Naive thymus-derived CD4-positive, alpha-beta T cell (primary cell): ENCODE measurements around the gene DIS3L2. TPM values are rescaled to one million over a fixed set of nuclear protein-coding genes. Genes with fewer than 3 reads are reported as not detected.
A peak's percentile ranks its signal among the peaks of the same experiment; 100 is the strongest.

Source experiments
- ATAC-seq: fragments of 150-1000 bp; cut with Tn5 transposase; 2 replicates; pipeline ENCODE4 v1.10.0; 2021; ENCODE audit warnings: mild to moderate bottlenecking, moderate library complexity
- CTCF ChIA-PET: fragments of 350-600 bp; sonication (Branson Sonifier 250); formaldehyde crosslinking; loops from one replicate; lab custom pipeline; 2021; ENCODE audit warnings: antibody characterized with exemption; lab: Charles Lee
- POLR2A ChIA-PET: fragments of 350-600 bp; sonication (Branson Sonifier 250); formaldehyde crosslinking; loops from one replicate; lab custom pipeline; 2021; ENCODE audit warnings: antibody characterized with exemption, inconsistent platforms; lab: Charles Lee
- DNase-seq, 9 donors: peaks; one replicate each; pipeline versions ENCODE4 v3.0.0 to v3.0.0-alpha.2; 2020 to 2022; ENCODE audit warnings: mixed read lengths in 1 of 9
- H3K27ac ChIP-seq: one replicate; pipeline ENCODE4 v1.7.0; 2013; ENCODE audit warnings: mild to moderate bottlenecking, low read depth, low read length, moderate library complexity
- H3K27me3 ChIP-seq, 2 donors: one replicate each; pipeline ENCODE4 v1.7.0; 2013; ENCODE audit warnings: low read length in 2 of 2, mild to moderate bottlenecking in 2 of 2, moderate library complexity in 2 of 2; ENCODE audit not compliant: control insufficient read depth in 2 of 2, insufficient read depth in 2 of 2
- H3K36me3 ChIP-seq, 3 experiments: 1 replicate in 2 of 3; 2 replicates in 1 of 3; pipeline ENCODE4 v1.7.0; 2013; ENCODE audit warnings: low read length in 3 of 3, mild to moderate bottlenecking in 3 of 3, moderate library complexity in 1 of 3; ENCODE audit not compliant: insufficient read depth in 3 of 3, control insufficient read depth in 2 of 3
- H3K4me1 ChIP-seq, 2 donors: one replicate each; pipeline ENCODE4 v1.7.0; 2013; ENCODE audit warnings: low read length in 2 of 2, mild to moderate bottlenecking in 2 of 2, moderate library complexity in 1 of 2; ENCODE audit not compliant: control insufficient read depth in 2 of 2, insufficient read depth in 2 of 2
- H3K4me3 ChIP-seq: 2 replicates; pipeline ENCODE4 v1.7.0; 2013; ENCODE audit warnings: mild to moderate bottlenecking, low read length
- H3K9me3 ChIP-seq, 3 experiments: 1 replicate in 2 of 3; 2 replicates in 1 of 3; pipeline ENCODE4 v1.7.0; 2013; ENCODE audit warnings: low read length in 3 of 3; ENCODE audit not compliant: control insufficient read depth in 2 of 3
- H3K27ac Mint-ChIP-seq, 9 donors: one replicate each; pipeline ENCODE4 v1.8.0; 2020 to 2022; ENCODE audit warnings: mixed read lengths in 9 of 9, mild to moderate bottlenecking in 8 of 9, moderate library complexity in 5 of 9, inconsistent platforms in 2 of 9
- H3K27me3 Mint-ChIP-seq, 5 donors: one replicate each; pipeline ENCODE4 v1.8.0; 2021 to 2022; ENCODE audit warnings: mixed read lengths in 5 of 5, mild to moderate bottlenecking in 1 of 5
- H3K36me3 Mint-ChIP-seq, 5 donors: one replicate each; pipeline ENCODE4 v1.8.0; 2020 to 2022; ENCODE audit warnings: mixed read lengths in 5 of 5, mild to moderate bottlenecking in 3 of 5, inconsistent platforms in 1 of 5
- H3K4me1 Mint-ChIP-seq, 7 donors: one replicate each; pipeline ENCODE4 v1.8.0; 2020 to 2022; ENCODE audit warnings: mixed read lengths in 7 of 7, mild to moderate bottlenecking in 3 of 7, inconsistent platforms in 1 of 7
- H3K4me3 Mint-ChIP-seq, 10 donors: one replicate each; pipeline ENCODE4 v1.8.0; 2020 to 2022; ENCODE audit warnings: mild to moderate bottlenecking in 10 of 10, mixed read lengths in 10 of 10, moderate library complexity in 6 of 10, inconsistent platforms in 2 of 10
- H3K9me3 Mint-ChIP-seq, 11 donors: one replicate each; pipeline ENCODE4 v1.8.0; 2020 to 2022; ENCODE audit warnings: mixed read lengths in 11 of 11, mild to moderate bottlenecking in 4 of 11, inconsistent platforms in 1 of 11, moderate library complexity in 1 of 11
- intact Hi-C, 2 donors: fragments of 100-400 bp; cut with micrococcal nuclease; formaldehyde crosslinking; loops; one replicate each; pipeline ENCODE4 v1.15.1; 2023
- polyA plus RNA-seq, 2 donors: library from polyadenylated mRNA; unstranded; fragments of 300-500 nt; fragmentation: Illumina TruSeq; gene quantifications; one replicate each; pipeline ENCODE4 v1.2.3, GENCODE V29; 2021
- total RNA-seq, 6 experiments: library from RNA in 5 of 6; stranded (reverse) in 5 of 6; gene quantifications; 1 replicate in 5 of 6; 2 replicates in 1 of 6; pipeline ENCODE4 v1.2.3 and lab custom pipeline; 2021 to 2026

The DIS3L2 gene
- total and polyA plus RNA-seq, 7 experiments from 2014 or later: 17.9 to 78.4 (median 59.7) TPM

- Mint-ChIP-seq H3K27me3 (no peaks in the 10 kb centered on the region), H3K4me3 (no peak overlapping the region), H3K9me3 (no peaks in the 10 kb centered on the region), H3K36me3 (peaks cover 2 to 28% (median 15%) of the 10 kb centered on the region in 5 donors), H3K27ac (no peak overlapping the region), H3K4me1 (peaks cover 21 to 43% (median 37%) of the 10 kb centered on the region in 7 donors)
- H3K36me3 ChIP-seq: peaks cover 0 to 15% (median 0%) of the 10 kb centered on the region in 3 experiments
- H3K27ac ChIP-seq: no peak overlapping the region
- no peaks in the 10 kb centered on the region for H3K27me3 ChIP-seq
- no peak for DNase-seq
- POLR2A ChIA-PET: interaction anchor here (0.8 kb wide), 1 partner anchor 13 kb away, joined by 3 read pairs; no protein-coding TSS in a partner anchor
- peaks cover 3 to 7% of the 10 kb centered on the region in 2 donors for H3K4me1 ChIP-seq
- CTCF ChIA-PET: interaction anchor here (1.5 kb wide), 1 partner anchor 18 kb away, joined by 3 read pairs; no protein-coding TSS in a partner anchor
- no peak overlapping the region for H3K4me3 ChIP-seq
- intact Hi-C loops: no loop called here
- no peak for ATAC-seq
- no peaks in the 10 kb centered on the region for H3K9me3 ChIP-seq
Observed at GRCh38 chr2:232296776-232297525, 335.4 kb downstream of the DIS3L2 start.

DNA sequence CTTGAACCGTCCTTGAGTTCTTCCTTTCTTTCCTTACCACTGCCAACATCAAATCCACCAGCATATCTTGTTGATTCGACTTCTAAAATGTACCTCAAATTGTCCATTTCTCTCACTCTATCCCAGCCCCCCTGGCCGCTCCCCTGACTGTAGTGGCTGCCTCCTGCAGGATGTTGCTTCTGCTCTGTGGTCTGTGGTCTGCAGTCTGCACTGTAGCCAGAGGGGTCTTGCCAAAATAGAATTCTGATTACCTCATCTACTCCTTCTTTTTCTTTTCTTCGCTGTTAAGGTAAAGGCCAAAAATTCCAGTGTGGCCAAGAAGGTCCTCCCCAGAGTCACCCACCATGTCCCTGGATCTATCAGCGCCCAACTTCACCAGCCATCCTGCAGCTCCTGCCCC, 337.6 kb downstream of the DIS3L2 start:
- Mint-ChIP-seq H3K9me3 (peaks cover 0 to 6% (median 0%) of the 10 kb centered on the region in 11 donors), H3K27ac (peak overlapping the region in 7 of 9 donors; percentile 24 to 69 (median 48)), H3K36me3 (peaks cover 6 to 40% (median 14%) of the 10 kb centered on the region in 5 donors), H3K4me3 (peak overlapping the region in 5 of 10 donors; percentile 11 to 57 (median 12)), H3K27me3 (no peaks in the 10 kb centered on the region), H3K4me1 (peaks cover 12 to 26% (median 20%) of the 10 kb centered on the region in 7 donors)
- Histone ChIP-seq H3K36me3 (peaks cover 0 to 15% (median 0%) of the 10 kb centered on the region in 3 experiments), H3K9me3 (no peaks in the 10 kb centered on the region), H3K4me1 (peaks cover 0 to 7% of the 10 kb centered on the region in 2 donors), H3K27me3 (no peaks in the 10 kb centered on the region), H3K4me3 (no peak overlapping the region), H3K27ac (peak overlapping the region; percentile 13)
- ATAC-seq (peak; percentile 22), DNase-seq (no peak)
- ChIA-PET CTCF (interaction anchor here (0.6 to 2.7 kb wide), 2 partner anchors 10 to 13 kb away, joined by 3 to 8 read pairs; no protein-coding TSS in a partner anchor), POLR2A (interaction anchor here (1.0 to 1.2 kb wide), 3 partner anchors 11 to 21 kb away, joined by 3 to 6 read pairs (median 6); no protein-coding TSS in a partner anchor)
- intact Hi-C loops: loop anchor here in 1 of 2 donors (1.0 kb wide), 1 partner anchor 16 kb away; no protein-coding TSS in a partner anchor

DNA sequence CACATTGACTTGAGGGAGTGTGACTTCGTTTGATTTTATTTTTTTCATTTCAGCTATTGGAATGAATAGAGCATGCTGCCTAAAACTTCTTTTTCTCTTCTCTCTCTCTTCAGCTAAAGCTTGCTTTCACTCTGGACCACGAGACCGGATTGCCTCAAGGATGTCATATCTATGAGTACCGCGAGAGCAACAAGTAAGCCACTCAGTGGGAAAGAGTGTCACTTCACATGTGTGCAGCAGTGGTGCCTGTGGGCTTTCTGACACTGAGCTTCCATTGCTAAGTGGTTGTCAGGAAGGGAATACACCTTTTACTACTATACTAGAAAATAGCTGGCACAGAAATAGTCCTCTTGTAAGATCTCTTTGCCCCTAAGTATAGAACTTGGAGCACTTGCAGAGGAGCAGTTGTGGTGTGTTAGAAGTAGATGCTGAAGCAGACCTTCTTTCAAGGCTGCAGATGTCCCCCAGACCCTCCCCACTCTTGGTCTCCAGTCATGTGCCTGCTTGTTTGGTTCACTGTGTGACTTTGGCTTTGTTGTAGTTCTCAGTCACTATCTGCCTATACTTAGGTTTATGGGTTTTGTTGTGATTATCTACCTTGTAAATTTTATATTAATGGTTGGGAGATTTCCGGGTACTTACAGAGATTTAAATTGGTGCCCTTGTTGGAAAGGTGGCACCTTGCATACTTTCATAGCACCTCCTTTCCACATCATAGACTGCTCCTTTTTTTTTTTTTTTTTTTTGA, 338.6 kb downstream of the DIS3L2 start:
- no peaks in the 10 kb centered on the region for H3K9me3 ChIP-seq
- Mint-ChIP-seq H3K27ac (peak overlapping the region in 3 of 9 donors; percentile 24 to 69 (median 54)), H3K27me3 (no peaks in the 10 kb centered on the region), H3K4me3 (no peak overlapping the region), H3K9me3 (peaks cover 0 to 14% (median 0%) of the 10 kb centered on the region in 11 donors), H3K4me1 (peaks cover 12 to 25% (median 20%) of the 10 kb centered on the region in 7 donors), H3K36me3 (peaks cover 12 to 45% (median 23%) of the 10 kb centered on the region in 5 donors)
- no peak overlapping the region for H3K27ac ChIP-seq
- H3K4me3 ChIP-seq: no peak overlapping the region
- ATAC-seq (peak; percentile 64), DNase-seq (no peak)
- intact Hi-C loops: loop anchor here in 1 of 2 donors (1.0 kb wide), 1 partner anchor 15 kb away; no protein-coding TSS in a partner anchor
- peaks cover 0 to 7% of the 10 kb centered on the region in 2 donors for H3K4me1 ChIP-seq
- ChIA-PET CTCF (interaction anchor here (1.3 to 2.7 kb wide), 2 partner anchors 14 to 21 kb away, joined by 3 to 8 read pairs; no protein-coding TSS in a partner anchor), POLR2A (interaction anchor here (1.0 kb wide), 1 partner anchor 16 kb away, joined by 6 read pairs; no protein-coding TSS in a partner anchor)
- H3K27me3 ChIP-seq: no peaks in the 10 kb centered on the region
- H3K36me3 ChIP-seq: peaks cover 0 to 16% (median 0%) of the 10 kb centered on the region in 3 experiments

GRCh38 chr2:232300894-232301387, 339.4 kb downstream of the DIS3L2 start:
- Histone ChIP-seq H3K4me1 (peaks cover 0 to 7% of the 10 kb centered on the region in 2 donors), H3K27ac (no peak overlapping the region), H3K27me3 (no peaks in the 10 kb centered on the region), H3K36me3 (peaks cover 0 to 16% (median 0%) of the 10 kb centered on the region in 3 experiments), H3K9me3 (no peaks in the 10 kb centered on the region), H3K4me3 (no peak overlapping the region)
- peaks cover 17 to 52% (median 30%) of the 10 kb centered on the region in 5 donors for H3K36me3 Mint-ChIP-seq
- H3K27ac Mint-ChIP-seq: peak overlapping the region in 4 of 9 donors; percentile 16 to 69 (median 24)
- DNase-seq: no peak
- intact Hi-C loops: no loop called here
- peaks cover 0 to 14% (median 0%) of the 10 kb centered on the region in 11 donors for H3K9me3 Mint-ChIP-seq
- ChIA-PET POLR2A (no interaction called here), CTCF (interaction anchor here (0.7 to 1.3 kb wide), 2 partner anchors 8 to 20 kb away, joined by 3 to 4 read pairs; no protein-coding TSS in a partner anchor)
- H3K27me3 Mint-ChIP-seq: no peaks in the 10 kb centered on the region
- ATAC-seq: peak; percentile 48
- no peak overlapping the region for H3K4me3 Mint-ChIP-seq
- peaks cover 12 to 25% (median 20%) of the 10 kb centered on the region in 7 donors for H3K4me1 Mint-ChIP-seq

DNA sequence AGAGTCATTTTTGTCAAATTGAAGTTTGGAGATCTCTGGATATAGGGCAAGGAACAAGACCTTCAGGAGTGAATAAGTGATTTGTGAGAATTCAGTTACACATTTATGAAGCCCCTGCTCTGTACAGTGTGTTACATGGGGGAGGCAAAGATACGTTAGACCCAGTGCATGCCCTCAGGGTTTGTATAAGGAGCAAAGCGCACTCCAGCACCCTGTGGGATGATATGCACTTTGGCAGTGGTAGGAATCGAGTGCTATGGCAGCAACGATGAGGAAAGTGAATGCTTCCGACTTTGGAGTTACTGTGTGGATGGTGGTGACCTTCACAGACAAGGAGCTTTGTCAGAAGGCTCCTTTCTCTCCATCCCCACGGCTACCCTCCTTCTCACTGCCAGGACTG, 342.7 kb downstream of the DIS3L2 start:
- Mint-ChIP-seq H3K27me3 (no peaks in the 10 kb centered on the region), H3K9me3 (peaks cover 0 to 14% (median 0%) of the 10 kb centered on the region in 11 donors), H3K4me1 (peaks cover 21 to 40% (median 32%) of the 10 kb centered on the region in 7 donors), H3K4me3 (no peak overlapping the region), H3K36me3 (peaks cover 17 to 49% (median 34%) of the 10 kb centered on the region in 5 donors), H3K27ac (peak overlapping the region in 1 of 9 donors; percentile 77)
- Histone ChIP-seq H3K9me3 (no peaks in the 10 kb centered on the region), H3K27me3 (no peaks in the 10 kb centered on the region), H3K27ac (no peak overlapping the region), H3K4me3 (no peak overlapping the region), H3K36me3 (peaks cover 0 to 16% (median 0%) of the 10 kb centered on the region in 3 experiments), H3K4me1 (peaks cover 3 to 15% of the 10 kb centered on the region in 2 donors)
- intact Hi-C loops: no loop called here
- no peak for ATAC-seq
- POLR2A ChIA-PET: no interaction called here
- no peak for DNase-seq
- CTCF ChIA-PET: no interaction called here
